Stimulated activated effector memory CD8-positive, alpha-beta T cell treated with anti-CD3 and anti-CD28 coated beads, Interleukin-12 subunit alpha, Interleukin-12 subunit beta, amount 100 ng/mL, for 72 hours (primary cell): ENCODE data around the gene DCLK1.

Source experiments
- ATAC-seq: fragments of 150-1000 bp; cut with Tn5 transposase; 2 replicates; pipeline ENCODE4 v1.10.0; 2021
- DNase-seq, 2 donors: peaks; one replicate each; pipeline ENCODE4 v3.0.0; 2021 to 2022; ENCODE audit warnings: low spot score in 2 of 2
- H3K27ac Mint-ChIP-seq: one replicate; pipeline ENCODE4 v1.8.0; 2022; ENCODE audit warnings: mild to moderate bottlenecking, mixed read lengths
- H3K36me3 Mint-ChIP-seq: one replicate; pipeline ENCODE4 v1.8.0; 2022; ENCODE audit warnings: mild to moderate bottlenecking, mixed read lengths
- H3K4me1 Mint-ChIP-seq: one replicate; pipeline ENCODE4 v1.8.0; 2022; ENCODE audit warnings: mixed read lengths
- H3K4me3 Mint-ChIP-seq: one replicate; pipeline ENCODE4 v1.8.0; 2022; ENCODE audit warnings: mild to moderate bottlenecking, mixed read lengths
- H3K9me3 Mint-ChIP-seq: one replicate; pipeline ENCODE4 v1.8.0; 2022; ENCODE audit warnings: mixed read lengths

DCLK1 gene

DNA sequence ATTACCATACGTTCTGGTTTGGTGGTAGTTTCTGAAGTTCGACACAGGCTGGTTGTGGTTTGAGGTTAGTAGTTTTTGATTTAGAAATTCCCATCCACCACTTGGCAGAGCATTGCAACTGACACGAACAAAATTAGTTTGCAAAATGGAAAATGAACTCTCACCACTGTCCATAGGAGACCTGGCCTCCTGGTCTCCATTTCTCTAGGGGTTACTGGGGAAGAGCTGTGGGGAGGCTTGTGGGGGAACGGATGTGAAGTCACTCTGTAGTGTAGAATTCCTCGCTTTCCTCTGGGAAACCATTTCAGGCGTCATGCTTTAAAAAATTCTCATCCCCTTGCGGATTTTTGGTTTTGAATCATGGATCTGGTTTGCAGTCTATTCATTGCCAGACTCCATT lies 333.2 kb downstream of the DCLK1 start:
- Mint-ChIP-seq H3K4me1 (no peaks in the 10 kb centered on the region), H3K36me3 (no peaks in the 10 kb centered on the region), H3K27ac (no peak overlapping the region), H3K9me3 (peaks cover 5% of the 10 kb centered on the region), H3K4me3 (no peak overlapping the region)
- DNase-seq (no peak), ATAC-seq (no peak)

DNA sequence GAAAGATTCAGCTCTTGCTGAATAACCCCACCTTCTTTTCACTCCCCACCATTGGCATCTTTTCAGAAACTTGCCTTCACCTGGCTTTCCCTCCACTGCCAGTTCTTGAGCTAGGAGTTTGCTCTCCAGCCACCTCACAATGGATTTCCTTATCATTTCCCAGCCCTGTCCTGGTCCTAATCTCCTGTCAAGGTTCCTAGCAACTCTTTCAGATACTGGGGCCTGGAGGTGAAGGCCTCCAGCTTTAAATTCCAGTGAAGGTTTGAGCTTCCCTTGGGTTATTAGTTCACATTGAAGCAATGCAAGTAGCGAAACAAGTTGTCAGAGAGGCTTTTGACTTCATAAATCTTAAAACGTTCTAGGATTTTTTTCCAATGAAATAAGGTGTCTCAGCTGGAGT lies 333.9 kb downstream of the DCLK1 start:
- DNase-seq, result no peak
- H3K9me3 Mint-ChIP-seq, result peaks cover 5% of the 10 kb centered on the region
- H3K27ac Mint-ChIP-seq, result no peak overlapping the region
- no peaks in the 10 kb centered on the region for H3K36me3 Mint-ChIP-seq
- H3K4me1 Mint-ChIP-seq, result no peaks in the 10 kb centered on the region
- no peak overlapping the region for H3K4me3 Mint-ChIP-seq
- no peak for ATAC-seq

DNA sequence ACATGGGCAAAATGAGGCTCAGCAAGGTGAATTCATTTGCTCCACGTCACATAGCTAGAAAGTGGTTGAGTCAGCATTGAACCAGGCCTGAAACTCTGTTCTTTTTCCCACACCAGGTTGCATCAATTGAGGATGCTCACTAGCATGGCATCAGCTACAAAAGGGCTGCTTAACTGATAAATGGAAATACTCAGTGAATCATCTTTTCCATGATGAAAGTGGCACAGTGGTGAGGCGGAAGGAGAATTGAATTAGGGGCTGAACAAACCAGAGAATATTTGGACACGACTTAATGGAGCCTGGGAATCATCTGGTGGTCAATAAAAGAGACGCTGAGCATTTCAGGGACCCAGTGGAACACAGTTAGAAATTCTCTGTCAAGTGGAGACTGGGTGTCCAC lies 334.6 kb downstream of the DCLK1 start:
- Mint-ChIP-seq H3K9me3 (peaks cover 5% of the 10 kb centered on the region), H3K36me3 (no peaks in the 10 kb centered on the region), H3K4me1 (no peaks in the 10 kb centered on the region), H3K27ac (no peak overlapping the region), H3K4me3 (no peak overlapping the region)
- no peak for ATAC-seq
- DNase-seq, result no peak

DNA sequence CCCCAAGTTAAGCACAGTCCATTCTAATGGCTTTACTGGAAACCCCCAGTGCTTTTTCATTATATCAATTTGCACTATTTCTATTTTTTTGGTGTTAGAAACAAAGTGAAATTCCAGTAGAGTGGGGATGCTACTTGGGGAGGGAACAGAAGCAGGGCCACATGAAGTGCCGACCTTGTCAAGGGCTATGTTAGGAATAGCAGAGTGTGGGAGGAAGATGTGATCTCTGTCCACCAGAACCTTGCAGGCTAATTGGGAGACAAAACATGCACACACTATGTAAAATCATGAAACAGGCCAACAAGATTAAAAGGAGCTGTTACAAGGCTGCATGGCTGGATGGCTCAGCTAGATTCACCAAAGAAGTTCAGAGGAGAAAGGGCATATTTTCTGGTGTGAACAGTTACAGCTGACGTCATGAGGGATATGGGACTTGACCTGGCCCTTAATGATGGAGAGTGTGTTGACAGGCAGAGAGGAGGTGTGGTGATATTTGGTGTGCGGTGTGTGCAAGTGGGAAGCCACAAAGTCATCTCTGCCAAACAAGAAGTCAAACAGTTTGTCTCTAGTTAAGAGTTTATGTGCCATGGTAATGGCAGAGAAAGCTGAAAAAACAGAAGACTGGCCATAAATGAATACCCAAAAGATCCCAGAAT lies 336.3 kb downstream of the DCLK1 start:
- no peak overlapping the region for H3K4me3 Mint-ChIP-seq
- H3K4me1 Mint-ChIP-seq, result no peaks in the 10 kb centered on the region
- ATAC-seq, result no peak
- no peak overlapping the region for H3K27ac Mint-ChIP-seq
- DNase-seq, result no peak
- H3K36me3 Mint-ChIP-seq, result no peaks in the 10 kb centered on the region
- H3K9me3 Mint-ChIP-seq, result peaks cover 5% of the 10 kb centered on the region

DNA sequence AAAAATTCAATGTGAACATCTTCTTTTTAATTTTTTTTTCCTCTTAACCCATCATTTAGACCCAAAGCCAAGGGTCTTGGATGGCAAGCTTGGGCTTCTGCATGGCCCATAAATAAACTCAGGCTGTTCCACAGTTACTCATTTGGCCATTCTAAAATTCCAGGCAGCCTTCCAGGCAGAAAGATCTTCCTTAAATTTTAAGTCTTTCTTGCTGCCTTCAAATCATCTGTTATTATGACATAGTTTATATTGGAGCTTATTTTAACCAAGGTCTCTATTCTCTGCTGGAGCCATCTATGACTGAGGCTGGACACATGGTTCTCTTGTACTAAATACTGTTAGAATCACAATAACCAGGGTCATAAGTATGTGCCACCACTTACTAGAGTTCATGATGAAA lies 337.4 kb downstream of the DCLK1 start:
- no peaks in the 10 kb centered on the region for H3K36me3 Mint-ChIP-seq
- H3K9me3 Mint-ChIP-seq, result peaks cover 5% of the 10 kb centered on the region
- H3K4me1 Mint-ChIP-seq, result no peaks in the 10 kb centered on the region
- no peak overlapping the region for H3K27ac Mint-ChIP-seq
- H3K4me3 Mint-ChIP-seq, result no peak overlapping the region
- ATAC-seq (no peak), DNase-seq (no peak)

DNA sequence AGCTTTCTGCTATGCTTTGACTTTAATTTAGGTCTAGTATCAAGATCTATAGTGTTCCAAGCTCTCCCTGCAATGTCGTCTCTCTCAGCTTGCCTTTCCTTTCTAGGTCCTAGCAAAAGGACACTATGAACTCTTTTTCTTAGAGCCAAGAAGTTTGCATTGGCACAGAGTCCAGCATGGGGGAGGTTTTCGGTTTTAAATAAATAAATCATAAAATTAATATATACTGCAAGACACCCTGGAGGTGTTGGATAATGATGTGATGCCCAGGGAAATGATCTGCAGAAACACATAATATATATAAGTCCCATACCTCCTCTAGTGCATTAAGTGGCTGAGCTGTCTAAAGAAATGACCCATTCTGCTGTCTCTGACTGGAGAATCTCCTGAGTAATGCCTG lies 338.3 kb downstream of the DCLK1 start:
- no peak for ATAC-seq
- Mint-ChIP-seq H3K36me3 (no peaks in the 10 kb centered on the region), H3K4me1 (no peaks in the 10 kb centered on the region), H3K4me3 (no peak overlapping the region), H3K27ac (no peak overlapping the region), H3K9me3 (peaks cover 5% of the 10 kb centered on the region)
- DNase-seq, result no peak

DNA sequence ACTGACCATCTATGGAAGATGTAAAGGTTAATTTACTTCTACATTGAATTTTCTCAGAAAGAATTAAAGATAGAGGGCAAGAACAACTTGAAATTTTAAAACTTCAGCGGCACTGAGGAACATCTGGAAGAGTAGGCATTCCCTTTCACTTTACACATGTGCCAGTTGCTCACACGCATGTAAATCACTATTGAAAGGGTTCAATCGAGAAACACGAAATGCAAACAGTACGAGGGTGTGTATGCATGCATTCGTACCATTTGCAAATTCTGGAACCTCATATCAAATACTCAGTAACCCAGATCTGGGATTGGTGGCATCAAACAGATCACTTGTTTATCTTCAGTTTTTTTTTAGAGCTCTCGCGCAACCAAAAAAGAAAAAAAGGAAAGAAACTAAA lies 339.2 kb downstream of the DCLK1 start:
- no peak overlapping the region for H3K4me3 Mint-ChIP-seq
- no peaks in the 10 kb centered on the region for H3K36me3 Mint-ChIP-seq
- H3K4me1 Mint-ChIP-seq, result no peaks in the 10 kb centered on the region
- H3K27ac Mint-ChIP-seq, result no peak overlapping the region
- DNase-seq (no peak), ATAC-seq (no peak)
- H3K9me3 Mint-ChIP-seq, result peaks cover 5% of the 10 kb centered on the region

DNA sequence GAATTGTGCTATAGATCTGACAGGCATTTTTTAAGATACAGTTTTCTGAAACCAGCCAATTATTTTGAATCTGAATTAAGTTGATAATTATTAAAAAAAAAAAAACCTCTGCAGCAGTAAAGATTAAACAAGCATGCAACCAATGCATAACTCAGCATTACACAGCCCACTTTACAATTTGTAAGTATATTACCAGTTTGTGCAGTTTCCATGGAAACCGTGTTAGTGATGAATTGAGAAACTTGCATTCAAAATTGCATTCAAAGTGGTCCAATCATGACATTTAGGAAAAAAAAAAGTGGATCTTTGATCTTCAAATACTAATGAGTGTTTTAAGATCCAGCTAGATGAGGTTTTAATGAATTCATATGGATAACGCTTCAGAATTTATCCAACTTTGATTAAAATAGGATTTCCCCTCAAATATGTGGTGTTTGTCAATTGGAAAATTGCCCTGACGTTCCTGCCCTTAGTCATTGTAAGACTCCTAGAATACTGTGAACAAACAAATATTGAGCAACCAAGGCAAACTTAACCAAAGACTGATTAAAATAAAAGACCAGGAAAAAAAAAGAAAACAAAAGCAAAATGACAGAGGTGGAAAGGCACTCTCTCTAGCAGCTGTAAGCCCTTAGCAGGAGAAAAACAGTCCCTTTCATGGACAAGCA lies 339.9 kb downstream of the DCLK1 start:
- ATAC-seq (no peak), DNase-seq (no peak)
- Mint-ChIP-seq H3K4me3 (no peak overlapping the region), H3K27ac (no peak overlapping the region), H3K36me3 (no peaks in the 10 kb centered on the region), H3K4me1 (no peaks in the 10 kb centered on the region), H3K9me3 (peaks cover 4% of the 10 kb centered on the region)

DNA sequence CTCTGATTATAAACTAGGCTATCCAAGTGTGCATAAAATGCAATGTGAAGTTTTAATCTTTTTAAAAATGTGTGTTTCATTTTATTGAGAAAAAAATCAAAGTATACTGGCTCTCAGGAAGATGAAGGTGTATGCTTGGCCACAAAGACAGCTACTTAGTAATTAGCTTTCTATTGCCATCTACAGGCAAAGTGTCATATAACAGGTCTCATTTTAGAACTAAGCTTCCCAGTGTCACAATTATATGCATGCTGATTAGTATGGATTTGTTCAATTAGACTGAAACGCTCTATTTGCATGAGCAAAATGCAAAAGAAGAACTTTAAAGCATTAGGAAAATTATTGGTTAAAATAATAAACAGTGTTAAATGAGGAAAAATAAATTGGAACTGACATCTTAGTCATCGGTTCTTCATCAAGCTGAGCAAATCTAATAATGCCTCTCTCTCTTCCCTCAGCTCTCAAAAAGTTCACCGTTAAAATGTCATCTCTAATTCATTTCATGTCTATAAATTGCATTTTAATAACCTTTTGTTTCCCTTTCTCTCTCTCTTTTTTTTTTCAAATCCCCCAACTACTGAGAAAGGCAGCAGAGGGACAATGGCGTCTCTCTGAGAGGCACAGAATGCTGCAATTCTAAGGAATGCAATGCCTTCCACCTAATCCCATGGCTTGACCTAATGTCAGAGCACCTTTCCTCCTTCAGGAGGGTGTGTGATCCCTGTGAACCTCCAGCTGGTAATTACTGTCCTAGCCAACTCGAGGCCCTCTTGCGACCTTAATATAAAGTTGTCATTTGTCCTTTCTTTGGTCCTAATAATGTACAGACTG lies 341.6 kb downstream of the DCLK1 start:
- no peaks in the 10 kb centered on the region for H3K36me3 Mint-ChIP-seq
- no peak for ATAC-seq
- H3K4me3 Mint-ChIP-seq, result no peak overlapping the region
- H3K9me3 Mint-ChIP-seq, result no peaks in the 10 kb centered on the region
- H3K4me1 Mint-ChIP-seq, result no peaks in the 10 kb centered on the region
- DNase-seq, result no peak
- no peak overlapping the region for H3K27ac Mint-ChIP-seq

DNA sequence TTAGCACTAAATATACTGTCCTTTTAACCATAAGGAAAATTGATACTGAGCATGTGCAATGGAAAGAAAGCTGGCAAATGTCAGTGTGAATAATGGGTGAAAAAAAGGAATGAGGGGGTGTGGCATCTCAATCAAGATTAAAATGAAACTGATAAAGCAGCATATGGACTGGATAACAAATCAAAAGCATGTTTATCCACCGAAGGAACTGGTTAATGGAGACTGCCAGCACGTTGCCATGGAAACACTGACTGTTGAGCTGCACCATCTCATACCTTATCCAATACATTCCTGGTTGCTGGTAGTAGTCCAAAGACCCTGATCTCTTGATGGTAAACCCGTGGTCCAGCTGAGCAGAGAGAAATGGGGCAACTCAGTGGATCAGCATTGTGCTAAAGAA lies 343.2 kb downstream of the DCLK1 start:
- Mint-ChIP-seq H3K4me3 (no peak overlapping the region), H3K36me3 (no peaks in the 10 kb centered on the region), H3K27ac (no peak overlapping the region), H3K9me3 (no peaks in the 10 kb centered on the region), H3K4me1 (no peaks in the 10 kb centered on the region)
- ATAC-seq (no peak), DNase-seq (no peak)

DNA sequence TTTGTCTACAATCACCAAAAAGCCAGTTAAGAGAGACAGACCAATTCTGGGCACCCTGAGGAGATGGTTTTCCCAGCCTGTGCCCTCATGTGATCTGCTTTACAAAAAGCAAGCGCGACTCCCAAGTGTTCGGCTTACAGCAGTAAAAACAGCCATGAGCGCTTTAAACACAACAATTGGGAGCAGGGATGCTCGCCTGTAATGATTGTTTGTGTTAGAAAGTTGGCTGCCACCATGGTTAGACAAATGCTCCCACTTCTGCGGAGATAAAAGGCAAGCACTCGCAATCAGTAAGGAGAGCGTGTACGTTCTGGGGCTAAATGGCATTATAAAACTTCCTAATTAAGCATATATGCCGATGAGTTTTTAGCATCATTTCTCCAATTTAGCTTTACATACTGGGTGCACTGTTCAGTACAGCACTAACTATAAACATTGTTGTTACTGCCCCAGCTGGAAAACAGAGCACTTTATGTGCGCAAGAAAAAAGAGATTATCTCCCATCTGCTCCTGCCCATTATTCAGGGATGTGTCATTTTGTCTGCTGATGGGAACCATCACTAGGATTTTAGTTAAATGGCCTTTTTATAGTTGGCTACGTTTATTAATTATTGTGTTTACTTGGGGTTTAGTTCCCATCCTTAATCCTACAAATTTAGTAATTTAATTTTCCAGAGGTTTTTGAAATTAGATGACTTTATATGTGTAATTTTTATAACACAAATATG lies 345.4 kb downstream of the DCLK1 start:
- Mint-ChIP-seq H3K9me3 (no peaks in the 10 kb centered on the region), H3K27ac (no peak overlapping the region), H3K4me3 (no peak overlapping the region), H3K36me3 (no peaks in the 10 kb centered on the region), H3K4me1 (no peaks in the 10 kb centered on the region)
- DNase-seq (no peak), ATAC-seq (no peak)

DNA sequence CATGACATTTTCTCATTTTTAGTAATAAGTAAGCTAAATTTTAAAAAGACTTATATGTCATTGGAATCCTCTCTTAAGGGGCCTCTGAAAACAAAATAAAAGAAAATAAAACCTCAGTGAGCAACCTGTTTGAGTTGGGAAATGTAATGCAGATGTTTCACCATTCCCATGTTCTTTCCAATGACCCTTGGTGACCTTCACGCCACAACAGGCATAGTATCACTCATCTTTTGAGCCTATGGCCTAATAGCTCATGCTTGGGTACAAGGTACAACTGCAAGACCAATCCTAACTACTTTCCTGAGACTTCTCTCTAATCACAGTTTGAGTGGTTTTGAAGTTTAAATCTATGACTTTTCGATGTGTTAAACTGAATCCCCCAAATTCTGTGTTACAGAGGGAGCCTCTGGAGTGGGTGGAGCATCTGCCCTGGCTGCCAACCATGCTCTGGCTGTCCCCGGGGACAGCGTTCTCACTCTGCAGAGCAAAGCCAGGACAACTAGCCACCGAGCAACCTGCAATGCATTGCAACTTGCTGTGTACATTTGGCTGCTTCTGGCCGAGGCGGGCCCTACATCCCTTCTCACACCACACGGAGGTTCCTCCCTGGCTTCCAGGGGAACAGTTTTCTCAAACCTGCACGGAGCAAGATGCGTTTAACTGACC lies 346.8 kb downstream of the DCLK1 start:
- Mint-ChIP-seq H3K4me1 (no peaks in the 10 kb centered on the region), H3K9me3 (no peaks in the 10 kb centered on the region), H3K4me3 (no peak overlapping the region), H3K36me3 (no peaks in the 10 kb centered on the region), H3K27ac (no peak overlapping the region)
- no peak for ATAC-seq
- DNase-seq, result no peak

DNA sequence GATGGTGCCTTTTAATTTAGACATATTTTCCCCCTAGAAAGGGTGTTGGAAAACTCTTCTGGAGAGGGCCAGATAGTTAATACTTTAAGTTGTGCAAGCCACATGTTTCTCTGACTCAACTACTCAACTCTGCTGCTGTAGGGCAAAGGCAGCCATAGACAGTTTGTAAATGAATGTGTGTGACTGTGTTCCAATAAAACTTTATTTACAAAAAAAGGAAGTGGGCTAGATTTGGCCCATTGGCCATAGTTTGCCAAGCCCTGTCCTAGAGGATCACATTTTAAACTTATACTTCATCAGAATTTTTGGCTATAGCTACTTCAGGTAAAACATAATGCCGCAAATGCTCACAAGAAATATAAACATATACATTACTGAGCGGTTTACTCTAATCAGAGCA lies 348.4 kb downstream of the DCLK1 start:
- ATAC-seq, result no peak
- peaks cover 3% of the 10 kb centered on the region for H3K9me3 Mint-ChIP-seq
- no peak overlapping the region for H3K27ac Mint-ChIP-seq
- no peaks in the 10 kb centered on the region for H3K36me3 Mint-ChIP-seq
- no peak for DNase-seq
- no peaks in the 10 kb centered on the region for H3K4me1 Mint-ChIP-seq
- no peak overlapping the region for H3K4me3 Mint-ChIP-seq

DNA sequence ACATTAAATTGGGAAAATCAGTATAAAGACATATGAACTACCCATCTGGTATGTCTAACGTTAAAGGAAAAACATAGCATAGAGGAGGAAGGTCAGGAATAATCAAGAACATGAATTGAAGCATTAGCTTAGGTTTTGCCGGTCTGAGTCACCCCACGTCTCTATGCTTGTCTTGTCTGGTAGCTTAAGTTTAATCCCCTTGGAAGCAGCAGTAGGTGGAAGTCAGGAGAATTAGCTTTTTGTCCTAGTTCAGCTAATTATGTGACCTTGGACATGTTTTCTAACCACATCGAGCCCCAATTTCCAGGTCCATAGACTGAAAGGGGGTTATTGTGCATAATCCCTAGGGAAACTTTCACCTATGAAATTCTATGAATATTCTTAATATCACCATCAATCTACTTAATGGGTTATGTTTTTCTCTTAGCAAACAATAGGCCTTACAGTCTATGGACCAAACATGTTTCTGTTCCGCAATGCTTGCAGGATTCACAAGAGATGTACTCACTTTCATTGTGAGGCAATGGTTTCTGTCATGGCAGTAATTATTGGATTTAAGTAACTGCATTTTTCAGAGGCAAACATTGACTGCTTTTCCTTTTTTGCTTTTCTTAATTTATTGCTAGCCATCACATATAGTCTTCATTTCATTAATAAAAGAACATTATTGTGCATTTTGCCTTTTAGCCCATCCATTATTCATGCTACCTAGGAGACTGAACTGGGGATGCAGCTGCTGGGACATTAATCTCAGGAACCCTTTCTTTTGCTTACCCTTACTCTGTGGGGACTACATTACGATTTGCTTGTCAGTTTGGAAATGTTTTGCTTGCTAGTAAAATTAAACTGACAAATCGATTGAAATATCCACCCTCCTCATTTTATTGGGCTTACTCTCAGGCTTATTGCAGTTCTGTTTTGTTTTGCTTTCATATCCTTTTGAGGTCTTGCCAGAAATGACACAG lies 349.9 kb downstream of the DCLK1 start:
- no peak for DNase-seq
- H3K4me1 Mint-ChIP-seq, result no peaks in the 10 kb centered on the region
- H3K4me3 Mint-ChIP-seq, result no peak overlapping the region
- no peak for ATAC-seq
- H3K27ac Mint-ChIP-seq, result no peak overlapping the region
- no peaks in the 10 kb centered on the region for H3K36me3 Mint-ChIP-seq
- peaks cover 7% of the 10 kb centered on the region for H3K9me3 Mint-ChIP-seq
